SU-DHL-6 (cell line): ENCODE results near the gene FIBIN.

ENCODE experiments used
- H2AFZ ChIP-seq: fragments of 200-600 bp; sonication (generic); 2 replicates; pipeline ENCODE4 v1.6.1; 2014; ENCODE audit warnings: low read depth, mild to moderate bottlenecking, moderate library complexity, mixed read lengths, antibody characterized with exemption, low read length; ENCODE audit not compliant: severe bottlenecking
- H3F3A ChIP-seq: fragments of 200-600 bp; shearing (Covaris generic); 2 replicates; pipeline ENCODE4 v1.6.0; 2016; ENCODE audit warnings: antibody characterized with exemption, mild to moderate bottlenecking; ENCODE audit not compliant: insufficient read depth
- H3K27ac ChIP-seq: fragments of 200-600 bp; sonication (generic); 2 replicates; pipeline ENCODE4 v1.5.1; 2016; ENCODE audit warnings: low read depth, mild to moderate bottlenecking, low read length, moderate library complexity, mixed read lengths
- H3K27me3 ChIP-seq: fragments of 200-600 bp; sonication (generic), shearing (Covaris generic); 2 replicates; pipeline ENCODE4 v1.6.0; 2014; ENCODE audit warnings: mild to moderate bottlenecking, low read length
- H3K36me3 ChIP-seq: fragments of 200-600 bp; sonication (generic); 2 replicates; pipeline ENCODE4 v1.6.1; 2014; ENCODE audit warnings: mild to moderate bottlenecking, low read length, mixed read lengths
- H3K4me2 ChIP-seq: fragments of 300-600, 200-600 bp; shearing (Covaris generic), sonication (generic); 2 replicates; pipeline ENCODE4 v1.6.0; 2014; ENCODE audit warnings: low read length, low read depth, mild to moderate bottlenecking; ENCODE audit not compliant: poor library complexity, severe bottlenecking
- H3K4me3 ChIP-seq: fragments of 200-600 bp; sonication (generic); 2 replicates; pipeline ENCODE4 v1.5.1; 2014; ENCODE audit warnings: antibody characterized with exemption, low read length, mild to moderate bottlenecking, mixed read lengths; ENCODE audit not compliant: insufficient read depth, poor library complexity, severe bottlenecking
- H3K79me2 ChIP-seq: fragments of 200-600 bp; sonication (generic); 2 replicates; pipeline ENCODE4 v1.6.1; 2014; ENCODE audit warnings: mild to moderate bottlenecking, low read length, moderate library complexity; ENCODE audit not compliant: insufficient read depth
- H3K9ac ChIP-seq: fragments of 200-600 bp; sonication (generic); 2 replicates; pipeline ENCODE4 v1.7.0; 2014; ENCODE audit warnings: mild to moderate bottlenecking, low read length
- H3K9me2 ChIP-seq: fragments of 200-600 bp; sonication (generic); replicated peaks from 2 replicates; pipeline ENCODE4 v1.6.1; 2014; ENCODE audit warnings: low read length; ENCODE audit not compliant: insufficient read depth
- H3K9me3 ChIP-seq: fragments of 200-600 bp; sonication (generic); 2 replicates; pipeline ENCODE4 v1.6.1; 2014; ENCODE audit warnings: low read length, mixed read lengths; ENCODE audit not compliant: insufficient read depth
- H4K20me1 ChIP-seq: fragments of 200-600 bp; sonication (generic); 2 replicates; pipeline ENCODE4 v1.6.1; 2014; ENCODE audit warnings: low read depth, mild to moderate bottlenecking, antibody characterized with exemption, low read length, moderate library complexity, mixed read lengths
- EZH2phosphoT487 ChIP-seq: fragments of 200-600 bp; sonication (generic), shearing (Covaris generic); conservative IDR thresholded peaks from 2 replicates; pipeline ENCODE4 v1.6.1; 2018; ENCODE audit warnings: mild to moderate bottlenecking, antibody characterized with exemption, low read length, moderate library complexity, mixed read lengths
- TF ChIP-seq, protein P1 (sequence below): fragments of 200-600 bp; sonication (generic); IDR thresholded peaks from one replicate; pipeline ENCODE4 v1.5.1; 2017; ENCODE audit warnings: antibody characterized with exemption, mild to moderate bottlenecking, low read length, moderate library complexity; ENCODE audit not compliant: insufficient read depth, poor library complexity, severe bottlenecking

Gene FIBIN

DNA sequence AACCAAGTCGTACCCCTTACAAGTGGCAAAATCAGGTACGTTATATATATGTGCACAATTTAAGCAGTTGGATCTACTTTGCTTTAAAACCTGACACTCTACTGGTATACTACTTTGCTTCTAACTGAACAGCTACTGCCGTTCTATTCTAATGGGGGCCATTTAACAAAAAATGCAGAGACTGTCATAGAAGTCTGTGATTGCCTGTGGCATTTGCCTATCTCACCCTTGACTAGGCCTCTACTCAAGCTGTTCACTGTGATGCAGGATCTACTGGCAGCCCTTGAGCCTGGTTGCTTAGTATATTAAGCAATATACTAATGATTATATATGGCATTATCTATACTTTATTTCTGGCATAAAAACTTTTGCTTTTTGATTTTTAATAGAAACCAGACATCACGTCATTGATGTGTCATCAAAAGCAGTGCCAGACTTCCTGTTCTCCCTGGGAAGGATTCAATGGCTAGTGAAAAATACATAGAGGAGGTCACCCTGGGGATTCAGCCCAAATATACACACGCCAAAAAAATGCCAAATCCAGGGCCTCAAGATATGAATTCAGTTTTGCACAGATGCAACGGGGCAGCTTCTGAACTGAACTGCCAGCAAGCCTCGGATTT, 40.0 kb upstream of the FIBIN start:
- Histone ChIP-seq H4K20me1 (no peaks in the 10 kb centered on the region), H3K9ac (no peak overlapping the region), H3K79me2 (no peaks in the 10 kb centered on the region), H3K9me2 (no peaks in the 10 kb centered on the region), H3K27me3 (no peaks in the 10 kb centered on the region), H3K27ac (no peak overlapping the region), H3K4me3 (no peak overlapping the region), H3K36me3 (no peaks in the 10 kb centered on the region), H2AFZ (no peak overlapping the region), H3F3A (no peaks in the 10 kb centered on the region), H3K4me2 (no peak overlapping the region), H3K9me3 (no peaks in the 10 kb centered on the region)
- TF ChIP-seq, protein P1, sequence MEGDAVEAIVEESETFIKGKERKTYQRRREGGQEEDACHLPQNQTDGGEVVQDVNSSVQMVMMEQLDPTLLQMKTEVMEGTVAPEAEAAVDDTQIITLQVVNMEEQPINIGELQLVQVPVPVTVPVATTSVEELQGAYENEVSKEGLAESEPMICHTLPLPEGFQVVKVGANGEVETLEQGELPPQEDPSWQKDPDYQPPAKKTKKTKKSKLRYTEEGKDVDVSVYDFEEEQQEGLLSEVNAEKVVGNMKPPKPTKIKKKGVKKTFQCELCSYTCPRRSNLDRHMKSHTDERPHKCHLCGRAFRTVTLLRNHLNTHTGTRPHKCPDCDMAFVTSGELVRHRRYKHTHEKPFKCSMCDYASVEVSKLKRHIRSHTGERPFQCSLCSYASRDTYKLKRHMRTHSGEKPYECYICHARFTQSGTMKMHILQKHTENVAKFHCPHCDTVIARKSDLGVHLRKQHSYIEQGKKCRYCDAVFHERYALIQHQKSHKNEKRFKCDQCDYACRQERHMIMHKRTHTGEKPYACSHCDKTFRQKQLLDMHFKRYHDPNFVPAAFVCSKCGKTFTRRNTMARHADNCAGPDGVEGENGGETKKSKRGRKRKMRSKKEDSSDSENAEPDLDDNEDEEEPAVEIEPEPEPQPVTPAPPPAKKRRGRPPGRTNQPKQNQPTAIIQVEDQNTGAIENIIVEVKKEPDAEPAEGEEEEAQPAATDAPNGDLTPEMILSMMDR = no peak
- TF ChIP-seq EZH2phosphoT487 = no peak

DNA sequence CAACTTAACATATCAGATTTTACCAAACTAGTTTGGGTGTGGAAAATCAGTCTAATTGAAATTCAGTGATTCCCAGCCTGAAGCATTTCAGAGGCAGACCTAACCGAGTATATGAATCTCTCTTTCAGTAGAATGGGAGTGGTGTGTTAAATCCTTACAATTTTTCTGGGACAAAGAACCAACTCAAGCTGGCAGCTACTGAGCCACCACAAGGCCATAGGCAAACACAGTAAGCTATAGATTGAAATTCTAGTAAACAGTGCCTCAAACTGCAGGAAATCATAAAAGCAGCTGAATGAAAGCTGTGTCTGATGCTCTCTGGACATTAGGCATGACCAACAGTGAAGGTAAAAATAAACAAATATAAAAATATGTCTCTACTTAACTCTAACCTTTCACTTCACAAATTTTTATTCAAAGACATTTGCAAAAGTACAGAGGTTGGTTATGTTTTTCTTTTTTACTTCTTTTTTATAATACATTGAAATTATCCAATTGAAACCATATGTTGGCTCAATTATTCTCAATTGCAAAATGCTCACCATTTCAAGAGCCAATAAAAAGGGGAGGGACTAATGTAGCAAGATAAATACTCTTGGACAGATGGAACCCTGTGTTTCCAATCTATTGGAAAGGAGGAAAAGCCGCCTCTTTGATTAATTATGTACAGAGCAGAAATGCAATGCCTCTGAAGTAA, 35.8 kb upstream of the FIBIN start:
- no peaks in the 10 kb centered on the region for H3F3A ChIP-seq
- no peaks in the 10 kb centered on the region for H3K27me3 ChIP-seq
- no peak overlapping the region for H3K9ac ChIP-seq
- H3K9me2 ChIP-seq = no peaks in the 10 kb centered on the region
- no peaks in the 10 kb centered on the region for H4K20me1 ChIP-seq
- H3K9me3 ChIP-seq = no peaks in the 10 kb centered on the region
- H3K79me2 ChIP-seq = no peaks in the 10 kb centered on the region
- H3K4me2 ChIP-seq = no peak overlapping the region
- no peaks in the 10 kb centered on the region for H3K36me3 ChIP-seq
- no peak overlapping the region for H3K4me3 ChIP-seq
- TF ChIP-seq, protein P1 = no peak
- no peak for TF ChIP-seq EZH2phosphoT487
- H2AFZ ChIP-seq = no peak overlapping the region
- no peak overlapping the region for H3K27ac ChIP-seq

DNA sequence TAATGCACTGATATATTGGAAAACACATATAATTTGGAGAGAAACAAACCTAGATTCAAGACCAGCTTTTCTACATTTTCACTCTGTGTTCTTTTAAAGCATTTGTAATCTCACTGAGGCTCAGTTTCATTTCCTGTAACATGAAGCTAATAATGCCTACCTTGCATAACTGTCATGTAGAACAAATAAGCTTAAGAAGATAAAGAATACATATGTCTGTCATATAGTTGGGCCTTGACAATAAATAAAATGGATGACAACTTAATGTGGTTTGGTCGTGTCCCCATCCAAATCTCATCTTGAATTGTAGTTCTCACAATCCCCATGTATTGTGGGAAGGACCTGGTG, 35.2 kb upstream of the FIBIN start:
- H3K4me2 ChIP-seq = no peak overlapping the region

More for the DNA sequence above, 35.2 kb upstream of the FIBIN start:
- Histone ChIP-seq H3K9ac (no peak overlapping the region), H3K9me2 (no peaks in the 10 kb centered on the region), H3K4me3 (no peak overlapping the region), H4K20me1 (no peaks in the 10 kb centered on the region), H3K27ac (no peak overlapping the region), H2AFZ (no peak overlapping the region), H3K9me3 (no peaks in the 10 kb centered on the region), H3K27me3 (no peaks in the 10 kb centered on the region), H3F3A (no peaks in the 10 kb centered on the region), H3K36me3 (no peaks in the 10 kb centered on the region), H3K79me2 (no peaks in the 10 kb centered on the region)
- TF ChIP-seq EZH2phosphoT487 = no peak
- TF ChIP-seq, protein P1 = no peak
